ENCODE measurements around the gene ARMCX6.

ARMCX6 gene

GRCh38 chrX:101642093-101642492 is 24.3 kb upstream of the ARMCX6 start:
- no peaks in the 10 kb centered on the region for H3K79me2 ChIP-seq (ENCODE audit: insufficient read depth, low read length)
- no peak overlapping the region for H3K4me2 ChIP-seq (ENCODE audit: low read depth, low read length, poor library complexity, severe bottlenecking)
- H3K4me3 ChIP-seq (ENCODE audit: low read length, poor library complexity, severe bottlenecking) = no peak overlapping the region
- TF ChIP-seq EZH2phosphoT487 (IDR thresholded peaks at IDR 0.05; ENCODE audit: borderline replicate concordance) = no peak
- TF ChIP-seq, protein P1, sequence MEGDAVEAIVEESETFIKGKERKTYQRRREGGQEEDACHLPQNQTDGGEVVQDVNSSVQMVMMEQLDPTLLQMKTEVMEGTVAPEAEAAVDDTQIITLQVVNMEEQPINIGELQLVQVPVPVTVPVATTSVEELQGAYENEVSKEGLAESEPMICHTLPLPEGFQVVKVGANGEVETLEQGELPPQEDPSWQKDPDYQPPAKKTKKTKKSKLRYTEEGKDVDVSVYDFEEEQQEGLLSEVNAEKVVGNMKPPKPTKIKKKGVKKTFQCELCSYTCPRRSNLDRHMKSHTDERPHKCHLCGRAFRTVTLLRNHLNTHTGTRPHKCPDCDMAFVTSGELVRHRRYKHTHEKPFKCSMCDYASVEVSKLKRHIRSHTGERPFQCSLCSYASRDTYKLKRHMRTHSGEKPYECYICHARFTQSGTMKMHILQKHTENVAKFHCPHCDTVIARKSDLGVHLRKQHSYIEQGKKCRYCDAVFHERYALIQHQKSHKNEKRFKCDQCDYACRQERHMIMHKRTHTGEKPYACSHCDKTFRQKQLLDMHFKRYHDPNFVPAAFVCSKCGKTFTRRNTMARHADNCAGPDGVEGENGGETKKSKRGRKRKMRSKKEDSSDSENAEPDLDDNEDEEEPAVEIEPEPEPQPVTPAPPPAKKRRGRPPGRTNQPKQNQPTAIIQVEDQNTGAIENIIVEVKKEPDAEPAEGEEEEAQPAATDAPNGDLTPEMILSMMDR (conservative IDR thresholded peaks at IDR 0.05; ENCODE audit: low read length) = no peak
- H3F3A ChIP-seq (ENCODE audit: low read depth) = no peaks in the 10 kb centered on the region
- H3K9me2 ChIP-seq (replicated peaks; ENCODE audit: low read depth, low read length) = no peaks in the 10 kb centered on the region
- H2AFZ ChIP-seq (ENCODE audit: low read length) = no peak overlapping the region
- H3K27me3 ChIP-seq (ENCODE audit: insufficient read depth, low read length, poor library complexity, severe bottlenecking) = no peaks in the 10 kb centered on the region
- H3K9me3 ChIP-seq (ENCODE audit: insufficient read depth, low read depth, low read length) = no peaks in the 10 kb centered on the region
- no peaks in the 10 kb centered on the region for H3K36me3 ChIP-seq (ENCODE audit: insufficient read depth, low read length)
- no peaks in the 10 kb centered on the region for H4K20me1 ChIP-seq (ENCODE audit: insufficient read depth, low read length, poor library complexity, severe bottlenecking)
- no peak overlapping the region for H3K9ac ChIP-seq (ENCODE audit: low read depth, low read length, poor library complexity, severe bottlenecking)
- no peaks in the 10 kb centered on the region for H3K4me1 ChIP-seq (ENCODE audit: insufficient read depth, low read length, poor library complexity, severe bottlenecking)

DNA sequence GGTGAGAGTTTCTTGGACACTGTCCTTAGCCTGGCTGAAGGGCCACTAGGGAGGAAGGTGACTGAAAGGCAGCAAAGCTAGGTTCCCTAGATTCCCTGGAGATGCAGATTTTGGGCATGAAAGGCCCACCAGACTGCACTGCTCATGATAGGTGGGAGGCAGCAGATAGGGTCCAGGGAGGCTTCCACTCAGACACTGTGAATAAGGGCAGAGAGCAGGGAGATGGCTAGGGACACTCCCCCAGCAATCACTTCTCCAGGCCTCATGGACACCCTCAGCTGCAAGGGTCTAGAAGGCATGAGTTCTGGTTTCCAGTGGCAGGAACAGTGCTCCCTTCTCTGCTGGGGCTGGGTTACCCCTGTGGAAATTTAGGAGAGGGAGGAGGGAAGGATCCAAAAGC is 21.8 kb upstream of the ARMCX6 start:
- no peaks in the 10 kb centered on the region for H3K27me3 ChIP-seq (ENCODE audit: insufficient read depth, low read length, poor library complexity, severe bottlenecking)
- no peak for TF ChIP-seq EZH2phosphoT487 (IDR thresholded peaks at IDR 0.05; ENCODE audit: borderline replicate concordance)
- TF ChIP-seq, protein P1 (conservative IDR thresholded peaks at IDR 0.05; ENCODE audit: low read length) = no peak
- no peaks in the 10 kb centered on the region for H4K20me1 ChIP-seq (ENCODE audit: insufficient read depth, low read length, poor library complexity, severe bottlenecking)
- H3K4me3 ChIP-seq (ENCODE audit: low read length, poor library complexity, severe bottlenecking) = no peak overlapping the region
- H3K4me1 ChIP-seq (ENCODE audit: insufficient read depth, low read length, poor library complexity, severe bottlenecking) = no peaks in the 10 kb centered on the region
- no peak overlapping the region for H3K4me2 ChIP-seq (ENCODE audit: low read depth, low read length, poor library complexity, severe bottlenecking)
- H3K36me3 ChIP-seq (ENCODE audit: insufficient read depth, low read length) = no peaks in the 10 kb centered on the region
- no peak overlapping the region for H2AFZ ChIP-seq (ENCODE audit: low read length)
- H3F3A ChIP-seq (ENCODE audit: low read depth) = no peaks in the 10 kb centered on the region
- H3K9ac ChIP-seq (ENCODE audit: low read depth, low read length, poor library complexity, severe bottlenecking) = no peak overlapping the region
- H3K79me2 ChIP-seq (ENCODE audit: insufficient read depth, low read length) = no peaks in the 10 kb centered on the region
- no peaks in the 10 kb centered on the region for H3K9me3 ChIP-seq (ENCODE audit: insufficient read depth, low read depth, low read length)
- H3K9me2 ChIP-seq (replicated peaks; ENCODE audit: low read depth, low read length) = no peaks in the 10 kb centered on the region

DNA sequence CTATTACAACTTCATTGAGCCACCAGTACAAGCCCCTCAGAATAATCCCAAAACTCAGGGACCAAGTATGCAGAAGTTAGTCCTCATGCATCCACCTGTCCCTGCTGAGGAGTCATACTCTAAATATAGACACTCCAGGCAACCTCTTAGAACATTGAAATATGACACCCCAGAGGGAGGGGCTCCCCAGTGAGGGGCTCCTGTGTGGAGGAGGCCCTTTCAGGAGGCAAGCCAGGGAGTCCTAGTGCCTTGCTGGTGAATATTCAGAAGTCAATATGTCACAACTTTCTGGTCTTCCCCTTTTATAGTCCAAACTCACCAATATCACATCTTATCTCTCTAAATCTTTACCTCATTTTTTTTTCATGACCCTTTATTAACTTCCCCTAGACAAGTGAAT is 1.6 kb upstream of the ARMCX6 start:
- H3F3A ChIP-seq (ENCODE audit: low read depth) = no peaks in the 10 kb centered on the region
- H3K9me2 ChIP-seq (replicated peaks; ENCODE audit: low read depth, low read length) = no peaks in the 10 kb centered on the region
- H3K9ac ChIP-seq (ENCODE audit: low read depth, low read length, poor library complexity, severe bottlenecking) = peak overlapping the region; percentile 38
- no peaks in the 10 kb centered on the region for H3K27me3 ChIP-seq (ENCODE audit: insufficient read depth, low read length, poor library complexity, severe bottlenecking)
- no peaks in the 10 kb centered on the region for H3K9me3 ChIP-seq (ENCODE audit: insufficient read depth, low read depth, low read length)
- TF ChIP-seq, protein P1 (conservative IDR thresholded peaks at IDR 0.05; ENCODE audit: low read length) = no peak
- TF ChIP-seq EZH2phosphoT487 (IDR thresholded peaks at IDR 0.05; ENCODE audit: borderline replicate concordance) = no peak
- no peaks in the 10 kb centered on the region for H4K20me1 ChIP-seq (ENCODE audit: insufficient read depth, low read length, poor library complexity, severe bottlenecking)
- no peaks in the 10 kb centered on the region for H3K36me3 ChIP-seq (ENCODE audit: insufficient read depth, low read length)
- H3K4me3 ChIP-seq (ENCODE audit: low read length, poor library complexity, severe bottlenecking) = peak overlapping the region; percentile 21
- H3K79me2 ChIP-seq (ENCODE audit: insufficient read depth, low read length) = peaks cover 34% of the 10 kb centered on the region
- H3K4me1 ChIP-seq (ENCODE audit: insufficient read depth, low read length, poor library complexity, severe bottlenecking) = peaks cover 24% of the 10 kb centered on the region
- peak overlapping the region; percentile 52; the same call in 1 of the 2 replicates for H2AFZ ChIP-seq (ENCODE audit: low read length)
- H3K4me2 ChIP-seq (ENCODE audit: low read depth, low read length, poor library complexity, severe bottlenecking) = peak overlapping the region; percentile 74
